ENCODE results near the gene ZNF687.

Gene ZNF687

GRCh38 chr1:151313501-151313900, 31.4 kb downstream of the ZNF687 start:
- TF ChIP-seq CTCF (IDR thresholded peaks at IDR 0.05; ENCODE audit: low read depth, low read length): no peak
- H3K9me3 ChIP-seq (ENCODE audit: severe bottlenecking): no peaks in the 10 kb centered on the region
- H3K27ac ChIP-seq: no peak overlapping the region
- H3K36me3 ChIP-seq: peaks cover 98% of the 10 kb centered on the region
- DNase-seq: no peak
- H3K4me3 ChIP-seq (ENCODE audit: low read depth, low read length): no peak overlapping the region
- H3K27me3 ChIP-seq (ENCODE audit: insufficient read depth, low read depth, severe bottlenecking): no peaks in the 10 kb centered on the region

GRCh38 chr1:151314137-151314875, 32.2 kb downstream of the ZNF687 start:
- H3K9me3 ChIP-seq (ENCODE audit: severe bottlenecking): no peaks in the 10 kb centered on the region
- no peak for DNase-seq
- H3K27me3 ChIP-seq (ENCODE audit: insufficient read depth, low read depth, severe bottlenecking): no peaks in the 10 kb centered on the region
- H3K27ac ChIP-seq: no peak overlapping the region
- H3K36me3 ChIP-seq: peaks cover 98% of the 10 kb centered on the region
- TF ChIP-seq CTCF (IDR thresholded peaks at IDR 0.05; ENCODE audit: low read depth, low read length): no peak
- no peak overlapping the region for H3K4me3 ChIP-seq (ENCODE audit: low read depth, low read length)

- no peak for DNase-seq
- H3K27ac ChIP-seq: no peak overlapping the region
- peaks cover 100% of the 10 kb centered on the region for H3K36me3 ChIP-seq
- no peak overlapping the region for H3K4me3 ChIP-seq (ENCODE audit: low read depth, low read length)
- H3K27me3 ChIP-seq (ENCODE audit: insufficient read depth, low read depth, severe bottlenecking): no peaks in the 10 kb centered on the region
- TF ChIP-seq CTCF (IDR thresholded peaks at IDR 0.05; ENCODE audit: low read depth, low read length): no peak
- no peaks in the 10 kb centered on the region for H3K9me3 ChIP-seq (ENCODE audit: severe bottlenecking)
Observed at GRCh38 chr1:151315565-151316235, 33.6 kb downstream of the ZNF687 start.

GRCh38 chr1:151318975-151319374, 36.9 kb downstream of the ZNF687 start:
- H3K36me3 ChIP-seq: peaks cover 97% of the 10 kb centered on the region

GRCh38 chr1:151324390-151324930, 42.4 kb downstream of the ZNF687 start:
- no peak overlapping the region for H3K4me3 ChIP-seq (ENCODE audit: low read depth, low read length)
- peaks cover 69% of the 10 kb centered on the region for H3K36me3 ChIP-seq
- no peaks in the 10 kb centered on the region for H3K9me3 ChIP-seq (ENCODE audit: severe bottlenecking)
- no peak overlapping the region for H3K27ac ChIP-seq
- H3K27me3 ChIP-seq (ENCODE audit: insufficient read depth, low read depth, severe bottlenecking): no peaks in the 10 kb centered on the region
- no peak for TF ChIP-seq CTCF (IDR thresholded peaks at IDR 0.05; ENCODE audit: low read depth, low read length)
- DNase-seq: no peak

More at GRCh38 chr1:151318975-151319374, 36.9 kb downstream of the ZNF687 start:
- TF ChIP-seq CTCF (IDR thresholded peaks at IDR 0.05; ENCODE audit: low read depth, low read length): no peak
- H3K27ac ChIP-seq: no peak overlapping the region
- H3K27me3 ChIP-seq (ENCODE audit: insufficient read depth, low read depth, severe bottlenecking): no peaks in the 10 kb centered on the region
- no peaks in the 10 kb centered on the region for H3K9me3 ChIP-seq (ENCODE audit: severe bottlenecking)
- DNase-seq: no peak
- no peak overlapping the region for H3K4me3 ChIP-seq (ENCODE audit: low read depth, low read length)
